ENCODE measurements around the gene KCNC1.

GRCh38 chr11:17798253-17798652 is 63.7 kb downstream of the KCNC1 start:
- TF ChIP-seq TAF1 (IDR thresholded peaks at IDR 0.05; ENCODE audit: borderline replicate concordance, insufficient read depth, low read length): no peak
- TF ChIP-seq POLR2AphosphoS5 (IDR thresholded peaks at IDR 0.05; ENCODE audit: low read depth, low read length): no peak
